GM12873 (cell line): ENCODE measurements around the gene TWIST2.

Experiments
- CTCF ChIP-seq: IDR thresholded peaks from 2 replicates; pipeline ENCODE4 v1.5.1; 2012; ENCODE audit warnings: low read depth, mild to moderate bottlenecking, moderate library complexity, low read length, control low read depth; ENCODE audit not compliant: insufficient read depth; ENCODE audit errors: missing control alignments

TWIST2 gene

GRCh38 chr2:238811759-238812158, 36.1 kb upstream of the TWIST2 start:
- TF ChIP-seq CTCF = no peak

- TF ChIP-seq CTCF = no peak
Observed at GRCh38 chr2:238813109-238813508, 34.8 kb upstream of the TWIST2 start.

GRCh38 chr2:238814815-238815214, 33.1 kb upstream of the TWIST2 start:
- TF ChIP-seq CTCF = no peak

- TF ChIP-seq CTCF = no peak
Observed at GRCh38 chr2:238816291-238816690, 31.6 kb upstream of the TWIST2 start.

GRCh38 chr2:238817382-238817781, 30.5 kb upstream of the TWIST2 start:
- TF ChIP-seq CTCF = no peak

- TF ChIP-seq CTCF = no peak
Observed at GRCh38 chr2:238817891-238818290, 30.0 kb upstream of the TWIST2 start.

- TF ChIP-seq CTCF = no peak
Observed at GRCh38 chr2:238818561-238818960, 29.3 kb upstream of the TWIST2 start.

- TF ChIP-seq CTCF = no peak
Observed at GRCh38 chr2:238820197-238820596, 27.7 kb upstream of the TWIST2 start.
